ENCODE data around the gene AMDHD1.

AMDHD1 gene

DNA sequence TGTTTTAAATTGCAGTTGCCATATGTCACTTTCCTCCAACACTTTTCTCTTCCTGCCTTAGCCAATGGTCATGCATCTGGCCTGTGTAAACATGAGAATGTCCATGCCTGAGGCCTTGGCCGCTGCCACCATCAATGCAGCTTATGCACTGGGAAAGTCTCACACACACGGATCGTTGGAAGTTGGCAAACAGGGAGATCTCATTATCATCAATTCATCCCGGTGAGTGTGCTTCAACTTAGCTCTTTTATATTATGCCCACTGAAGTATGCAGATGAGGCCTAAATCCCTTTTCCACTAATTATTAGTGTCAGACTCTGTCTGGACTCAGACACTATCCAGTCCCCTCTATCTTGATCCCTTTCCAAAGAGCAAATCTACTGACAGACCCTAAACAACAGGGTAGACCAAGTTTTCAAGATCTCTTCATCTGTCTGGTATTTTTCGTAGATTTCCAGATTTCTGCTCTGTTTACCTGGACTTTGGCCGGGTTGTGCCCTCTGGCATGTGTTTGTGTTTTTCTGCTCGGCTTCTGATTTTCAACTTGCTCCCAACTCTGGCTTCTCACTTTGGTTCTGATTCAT is 23.2 kb downstream of the AMDHD1 start:
- TF ChIP-seq CTCF (IDR thresholded peaks at IDR 0.05), result no peak

- TF ChIP-seq CTCF (IDR thresholded peaks at IDR 0.05), result no peak
These were observed 24.2 kb downstream of the AMDHD1 start for GRCh38 chr12:95967301-95967700.

DNA sequence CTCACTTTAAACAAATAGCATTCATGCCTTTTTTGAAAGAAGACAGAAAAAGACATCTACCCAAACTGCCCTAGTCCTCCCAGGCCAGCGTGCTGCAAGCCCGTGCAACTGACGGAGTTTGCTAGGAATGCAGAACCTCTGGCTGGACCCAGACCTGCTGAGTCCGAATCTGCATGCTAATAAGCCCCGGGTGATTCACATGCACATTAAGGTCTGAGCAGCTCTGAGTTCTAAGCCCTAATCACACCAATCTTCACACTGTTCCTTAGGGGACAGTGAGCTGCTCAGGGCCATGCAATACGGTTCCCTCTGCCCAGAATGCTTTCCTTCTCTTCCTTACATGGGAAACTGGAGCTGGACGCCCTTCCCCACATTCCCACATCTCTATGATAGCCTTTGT is 27.8 kb downstream of the AMDHD1 start:
- no peak for TF ChIP-seq CTCF (IDR thresholded peaks at IDR 0.05)

DNA sequence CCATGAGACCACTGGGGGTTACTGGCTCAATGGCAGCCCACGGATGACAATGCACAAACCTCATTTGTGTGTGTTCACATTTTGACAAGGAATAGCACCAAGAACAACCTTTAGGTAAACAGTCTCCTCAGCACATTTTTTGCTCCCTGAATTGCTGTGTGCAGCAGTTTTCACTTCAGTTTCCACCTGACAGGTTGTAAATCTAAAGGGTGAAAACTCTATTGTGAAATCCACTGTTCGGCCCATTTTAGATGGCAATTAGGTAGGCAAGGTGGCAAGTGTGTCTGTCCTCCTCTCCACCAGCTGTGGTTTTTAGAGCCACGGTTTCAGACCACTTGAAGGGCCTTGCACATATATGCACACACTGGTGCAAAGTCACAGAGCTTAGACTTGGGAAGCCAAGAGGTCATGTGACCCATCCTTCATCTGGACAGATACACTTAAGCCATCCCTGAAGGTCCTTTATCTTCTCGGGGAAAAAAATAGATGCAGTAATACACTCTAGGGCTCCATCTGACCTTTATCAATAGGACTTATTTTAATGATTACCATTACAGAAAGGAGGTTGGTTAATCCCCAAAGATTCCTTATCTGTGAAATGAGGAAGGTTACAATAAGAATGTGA is 29.8 kb downstream of the AMDHD1 start:
- TF ChIP-seq CTCF (IDR thresholded peaks at IDR 0.05), result no peak

DNA sequence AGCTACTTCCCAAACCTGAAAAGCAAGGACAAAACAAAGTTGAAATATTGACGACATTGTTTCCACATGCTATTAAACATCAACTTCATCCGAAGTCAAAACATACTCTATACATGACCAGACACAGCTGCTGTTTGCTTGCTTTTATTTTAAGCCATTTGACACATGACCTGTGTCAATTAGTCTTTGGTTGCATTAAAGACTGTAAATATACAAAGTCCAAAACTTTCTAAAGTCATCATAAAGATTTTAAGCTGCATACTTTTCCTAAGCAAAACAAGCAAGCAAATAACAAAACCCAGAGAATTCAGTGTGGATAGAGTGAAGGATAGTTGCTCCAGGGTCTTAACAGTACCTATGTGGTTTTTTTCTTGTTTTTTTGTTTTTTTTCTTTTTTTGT is 31.2 kb downstream of the AMDHD1 start:
- no peak for TF ChIP-seq CTCF (IDR thresholded peaks at IDR 0.05)

GRCh38 chr12:95975491-95975890 is 32.4 kb downstream of the AMDHD1 start:
- TF ChIP-seq CTCF (IDR thresholded peaks at IDR 0.05), result no peak

- TF ChIP-seq CTCF (IDR thresholded peaks at IDR 0.05), result no peak
These were observed 33.3 kb downstream of the AMDHD1 start for GRCh38 chr12:95976416-95976832.

All from LNCAP (cell line).